Stomach (tissue), 9 donors: ENCODE measurements around the gene PCMT1. TPM values are rescaled to one million over a fixed set of nuclear protein-coding genes. Genes with fewer than 3 reads are reported as not detected.

Source experiments
- DNase-seq, 2 donors: peaks; one replicate each; pipeline versions ENCODE4 v3.0.0 to v3.0.0-alpha.2; 2013 to 2019
- H3K27ac ChIP-seq, 5 donors: fragments of 200-600 bp in 4 of 5; sonication (generic) in 4 of 5; one replicate each; pipeline ENCODE4 v1.5.1; 2013 to 2019; ENCODE audit warnings: mild to moderate bottlenecking in 1 of 5, moderate library complexity in 1 of 5
- H3K27me3 ChIP-seq, 3 donors: fragments of 200-600 bp; sonication (generic); one replicate each; pipeline ENCODE4 v1.5.1; 2017 to 2019; ENCODE audit warnings: mixed run types in 1 of 3
- H3K36me3 ChIP-seq, 4 donors: fragments of 200-600 bp; sonication (generic); 1 replicate in 3 of 4; 2 replicates in 1 of 4; pipeline ENCODE4 v1.5.1; 2016 to 2019
- H3K4me1 ChIP-seq, 4 donors: fragments of 200-600 bp; sonication (generic); one replicate each; pipeline ENCODE4 v1.5.1; 2016 to 2019
- H3K4me3 ChIP-seq, 4 donors: fragments of 200-600 bp; sonication (generic) in 3 of 4; one replicate each; pipeline ENCODE4 v1.5.1; 2016 to 2019; ENCODE audit warnings: mild to moderate bottlenecking in 1 of 4
- H3K9me3 ChIP-seq, 4 donors: fragments of 200-600 bp; sonication (generic); one replicate each; pipeline ENCODE4 v1.5.1; 2016 to 2019
- EP300 ChIP-seq: sonication (generic); formaldehyde crosslinking; IDR thresholded peaks from one replicate; pipeline ENCODE4 v1.6.1; 2017; ENCODE audit warnings: antibody characterized with exemption
- POLR2A ChIP-seq, 4 donors: fragments of 450-650 bp; IDR thresholded peaks; one replicate each; pipeline ENCODE4 v1.6.1; 2016; ENCODE audit warnings: antibody characterized with exemption in 4 of 4, control low read depth in 2 of 4, mild to moderate bottlenecking in 1 of 4, moderate library complexity in 1 of 4
- POLR2AphosphoS5 ChIP-seq, 3 donors: sonication (generic); formaldehyde crosslinking; IDR thresholded peaks; one replicate each; pipeline ENCODE4 v1.6.1; 2016; ENCODE audit warnings: antibody characterized with exemption in 3 of 3
- WGBS, 5 donors: extraction: QIAGEN DNeasy Blood & Tissue Kit in 3 of 5; methylation state at CpG; one replicate each; pipeline versions ENCODE4 v1.1.5 to v1.1.7; 2013 to 2018; 5-methylcytosine and 5-hydroxymethylcytosine counted together
- intact Hi-C: fragments of 100-400 bp; cut with DNase I; formaldehyde crosslinking; loops from one replicate; pipeline ENCODE4 v1.15.1; 2023; ENCODE audit warnings: low total_unique reads
- polyA plus RNA-seq, 3 donors: library from polyadenylated mRNA; stranded (reverse); fragments of 200-250 nt; gene quantifications; one replicate each; pipeline ENCODE4 v1.2.3, GENCODE V29; 2013
- total RNA-seq, 5 donors: library from RNA; depleted of rRNA; stranded (reverse); fragments of >200 nt; gene quantifications; one replicate each; pipeline versions ENCODE4 v1.1.0 to v1.2.3, GENCODE V29; 2014 to 2016
- TF ChIP-seq, protein P1 (sequence below), 7 experiments: fragments of 450-650 bp in 4 of 7; fragments of 200-600 bp in 3 of 7; sonication (generic) in 3 of 7; IDR thresholded peaks; one replicate each; pipeline ENCODE4 v1.5.1; 2016 to 2019; ENCODE audit warnings: antibody characterized with exemption in 7 of 7, control low read depth in 2 of 7, mild to moderate bottlenecking in 1 of 7
- donor health status: healthy with polysubstance abuse.
- donor health status: Bipolar disorder and iron deficiency.
- donor health status: healthy.

Gene PCMT1
- total and polyA plus RNA-seq, 8 donors, result 2.6 to 109 (median 43.3) TPM

DNA sequence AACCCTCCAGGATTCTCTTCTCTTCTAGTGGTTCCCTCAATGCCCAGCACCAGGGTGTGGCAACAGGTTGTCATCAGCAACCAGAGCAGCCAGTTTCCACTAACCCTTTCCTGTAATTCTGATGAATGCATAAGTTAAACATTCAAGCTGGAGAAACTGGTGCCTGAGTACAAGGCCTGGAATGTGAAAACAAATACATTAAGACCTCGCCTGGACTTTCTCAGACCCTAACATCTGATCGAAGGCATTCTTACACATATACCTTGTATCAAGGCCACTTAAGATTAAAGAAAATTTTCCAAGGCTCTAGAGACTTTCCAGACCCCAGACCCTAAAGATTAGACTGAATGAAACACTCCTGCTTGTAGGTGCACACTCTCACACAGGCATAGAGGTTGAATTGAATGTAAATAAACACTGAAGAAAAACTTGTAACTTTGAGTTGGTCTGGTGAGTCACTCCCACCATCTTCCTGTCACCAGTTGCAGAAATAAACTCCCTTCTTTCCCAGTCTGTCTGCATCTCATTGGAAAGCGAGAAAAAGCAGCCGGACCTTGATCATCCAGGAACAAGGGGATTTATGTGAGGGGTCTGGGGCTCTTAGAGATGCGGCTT lies 105.6 kb downstream of the PCMT1 start:
- TF ChIP-seq POLR2AphosphoS5 (IDR thresholded peaks at IDR 0.05) (peak in 1 of 3 donors; percentile 41), POLR2A (IDR thresholded peaks at IDR 0.05) (no peak)
- Histone ChIP-seq H3K36me3 (peaks cover 0 to 12% (median 9%) of the 10 kb centered on the region in 4 donors), H3K4me3 (no peak overlapping the region), H3K27me3 (no peaks in the 10 kb centered on the region), H3K27ac (peak overlapping the region in 3 of 5 donors; percentile 36 to 77 (median 77)), H3K9me3 (no peaks in the 10 kb centered on the region), H3K4me1 (peaks cover 8 to 77% (median 43%) of the 10 kb centered on the region in 4 donors)
- DNase-seq, result peak; percentile 42 to 85
- intact Hi-C loops, result no loop called here
- WGBS, 5 donors, result 58 to 68% (median 60%) methylated on average over 5 of the region's 5 CpGs

DNA sequence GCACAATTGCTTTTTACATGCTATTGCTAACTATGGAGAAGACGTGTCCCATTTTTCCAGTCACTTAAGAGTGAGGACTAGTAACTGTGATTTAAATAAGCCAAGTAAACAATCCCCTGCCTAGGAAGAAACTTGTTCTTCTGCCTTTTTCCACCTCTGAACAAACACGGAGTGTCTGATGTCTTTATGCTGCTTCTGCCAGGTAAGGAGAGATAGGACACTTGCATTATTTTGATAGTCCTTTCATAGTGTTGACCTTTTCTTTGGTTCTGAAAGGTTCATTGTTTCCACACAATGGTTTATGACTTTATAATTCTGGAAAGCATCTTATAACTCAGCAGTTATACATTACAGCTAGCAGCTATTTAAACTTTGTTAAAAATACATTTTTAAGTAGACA lies 106.2 kb downstream of the PCMT1 start:
- no peak overlapping the region for H3K4me3 ChIP-seq
- TF ChIP-seq EP300 (no peak), POLR2AphosphoS5 (IDR thresholded peaks at IDR 0.05) (no peak), POLR2A (IDR thresholded peaks at IDR 0.05) (no peak)
- TF ChIP-seq, protein P1, sequence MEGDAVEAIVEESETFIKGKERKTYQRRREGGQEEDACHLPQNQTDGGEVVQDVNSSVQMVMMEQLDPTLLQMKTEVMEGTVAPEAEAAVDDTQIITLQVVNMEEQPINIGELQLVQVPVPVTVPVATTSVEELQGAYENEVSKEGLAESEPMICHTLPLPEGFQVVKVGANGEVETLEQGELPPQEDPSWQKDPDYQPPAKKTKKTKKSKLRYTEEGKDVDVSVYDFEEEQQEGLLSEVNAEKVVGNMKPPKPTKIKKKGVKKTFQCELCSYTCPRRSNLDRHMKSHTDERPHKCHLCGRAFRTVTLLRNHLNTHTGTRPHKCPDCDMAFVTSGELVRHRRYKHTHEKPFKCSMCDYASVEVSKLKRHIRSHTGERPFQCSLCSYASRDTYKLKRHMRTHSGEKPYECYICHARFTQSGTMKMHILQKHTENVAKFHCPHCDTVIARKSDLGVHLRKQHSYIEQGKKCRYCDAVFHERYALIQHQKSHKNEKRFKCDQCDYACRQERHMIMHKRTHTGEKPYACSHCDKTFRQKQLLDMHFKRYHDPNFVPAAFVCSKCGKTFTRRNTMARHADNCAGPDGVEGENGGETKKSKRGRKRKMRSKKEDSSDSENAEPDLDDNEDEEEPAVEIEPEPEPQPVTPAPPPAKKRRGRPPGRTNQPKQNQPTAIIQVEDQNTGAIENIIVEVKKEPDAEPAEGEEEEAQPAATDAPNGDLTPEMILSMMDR (IDR thresholded peaks at IDR 0.05), result no peak
- H3K4me1 ChIP-seq, result peaks cover 10 to 83% (median 49%) of the 10 kb centered on the region in 4 donors
- intact Hi-C loops, result no loop called here
- no peak for DNase-seq
- H3K9me3 ChIP-seq, result no peaks in the 10 kb centered on the region
- H3K27me3 ChIP-seq, result no peaks in the 10 kb centered on the region
- H3K27ac ChIP-seq, result peak overlapping the region in 3 of 5 donors; percentile 36 to 77 (median 77)
- H3K36me3 ChIP-seq, result peaks cover 0 to 11% (median 9%) of the 10 kb centered on the region in 4 donors
- WGBS, 5 donors, result 41 to 68% (median 59%) methylated on average over 2 of the region's 2 CpGs

DNA sequence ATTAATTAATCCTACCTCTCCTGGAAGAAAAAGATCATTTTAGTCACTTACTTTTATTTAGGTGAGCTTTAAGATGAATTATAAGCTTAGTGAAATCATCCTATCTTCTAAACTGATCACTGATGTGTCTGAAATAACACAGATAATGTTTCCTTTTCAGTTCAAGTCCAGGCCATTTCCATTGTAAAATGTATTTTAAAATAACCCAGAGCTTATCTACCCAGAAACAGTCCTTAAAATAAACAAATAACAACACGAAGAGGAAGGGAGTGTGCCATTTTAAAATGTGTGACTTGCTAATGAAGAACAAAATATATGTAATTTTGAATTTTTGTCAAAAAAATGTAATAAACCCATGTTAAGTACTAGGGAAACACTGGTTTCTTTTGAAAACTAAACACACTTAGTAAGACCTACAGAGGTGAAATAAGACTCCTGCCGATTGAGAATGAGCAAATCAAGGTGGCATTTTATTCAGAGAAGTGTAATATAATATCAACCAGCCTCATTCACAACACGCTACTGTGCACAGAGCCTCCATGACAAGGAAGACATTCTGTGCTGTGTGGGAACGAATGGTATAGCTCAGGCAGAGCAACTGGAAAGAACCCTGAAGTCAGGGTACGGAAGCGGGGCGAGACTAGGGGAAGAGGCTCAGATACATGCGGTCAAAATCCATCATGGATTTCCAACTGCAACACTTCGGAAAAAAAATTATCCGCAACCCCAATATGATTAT lies 106.9 kb downstream of the PCMT1 start:
- TF ChIP-seq POLR2AphosphoS5 (IDR thresholded peaks at IDR 0.05) (no peak), POLR2A (IDR thresholded peaks at IDR 0.05) (no peak), EP300 (no peak)
- TF ChIP-seq, protein P1 (IDR thresholded peaks at IDR 0.05), result no peak
- intact Hi-C loops, result no loop called here
- H3K4me3 ChIP-seq, result no peak overlapping the region
- H3K4me1 ChIP-seq, result peaks cover 16 to 88% (median 54%) of the 10 kb centered on the region in 4 donors
- WGBS, 5 donors, result 77 to 88% (median 85%) methylated on average over 10 of the region's 10 CpGs
- H3K9me3 ChIP-seq, result no peaks in the 10 kb centered on the region
- DNase-seq, result no peak
- H3K27ac ChIP-seq, result peak overlapping the region in 2 of 5 donors; percentile 20 to 77
- no peaks in the 10 kb centered on the region for H3K27me3 ChIP-seq
- H3K36me3 ChIP-seq, result peaks cover 0 to 10% (median 2%) of the 10 kb centered on the region in 4 donors

DNA sequence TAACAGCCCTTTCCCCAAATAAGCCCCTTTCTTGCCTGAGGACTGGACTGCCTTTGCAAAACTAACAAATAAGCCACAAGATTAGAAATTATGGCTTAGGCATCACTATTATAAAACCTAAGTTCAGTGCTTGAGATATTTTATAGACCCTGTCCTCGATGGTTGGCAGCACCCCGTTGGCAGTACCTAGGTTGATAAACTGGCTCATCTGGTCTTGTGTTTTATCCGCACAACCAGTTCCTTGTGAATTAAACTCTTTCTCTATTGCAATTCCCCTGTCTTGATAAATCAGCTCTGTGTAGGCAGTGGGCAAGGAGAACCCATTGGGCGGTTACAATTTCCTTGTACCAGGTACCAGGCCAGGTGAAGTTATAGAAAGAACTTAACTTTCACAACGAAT lies 108.0 kb downstream of the PCMT1 start:
- H3K27me3 ChIP-seq, result no peaks in the 10 kb centered on the region
- H3K9me3 ChIP-seq, result no peaks in the 10 kb centered on the region
- peaks cover 0 to 2% (median 0%) of the 10 kb centered on the region in 4 donors for H3K36me3 ChIP-seq
- intact Hi-C loops, result no loop called here
- peaks cover 27 to 88% (median 57%) of the 10 kb centered on the region in 4 donors for H3K4me1 ChIP-seq
- 74 to 89% (median 79%) methylated on average over 5 of the region's 5 CpGs for WGBS, 5 donors
- H3K27ac ChIP-seq, result no peak overlapping the region
- no peak for DNase-seq
- TF ChIP-seq, protein P1 (IDR thresholded peaks at IDR 0.05), result no peak
- TF ChIP-seq POLR2A (IDR thresholded peaks at IDR 0.05) (no peak), POLR2AphosphoS5 (IDR thresholded peaks at IDR 0.05) (no peak), EP300 (no peak)
- H3K4me3 ChIP-seq, result no peak overlapping the region
